ENCODE data around the gene MYRF. TPM values are rescaled to one million over a fixed set of nuclear protein-coding genes. Genes with fewer than 3 reads are reported as not detected.
A peak's percentile ranks its signal among the peaks of the same experiment; 100 is the strongest.

Gene MYRF
- total RNA-seq, 4 donors from 2014 or later: 0.11 to 0.83 (median 0.27) TPM; not detected in 1

GRCh38 chr11:61782299-61782698 is 29.9 kb downstream of the MYRF start:
- 92 to 97% methylated on average over 3 of the region's 3 CpGs for WGBS, 2 donors
- Histone ChIP-seq H3K9me3 (no peaks in the 10 kb centered on the region), H3K36me3 (peaks cover 8 to 14% of the 10 kb centered on the region in 2 donors), H3K27me3 (no peaks in the 10 kb centered on the region), H3K4me3 (replicated peaks in 1 of 3) (no peak overlapping the region), H3K4me1 (peaks cover 4 to 5% of the 10 kb centered on the region in 2 donors), H3K27ac (no peak overlapping the region)
- intact Hi-C loops (cut with DNase I): no loop called here
- DNase-seq: no peak
- no peak for TF ChIP-seq POLR2A (IDR thresholded peaks at IDR 0.05)
- TF ChIP-seq, protein P1, sequence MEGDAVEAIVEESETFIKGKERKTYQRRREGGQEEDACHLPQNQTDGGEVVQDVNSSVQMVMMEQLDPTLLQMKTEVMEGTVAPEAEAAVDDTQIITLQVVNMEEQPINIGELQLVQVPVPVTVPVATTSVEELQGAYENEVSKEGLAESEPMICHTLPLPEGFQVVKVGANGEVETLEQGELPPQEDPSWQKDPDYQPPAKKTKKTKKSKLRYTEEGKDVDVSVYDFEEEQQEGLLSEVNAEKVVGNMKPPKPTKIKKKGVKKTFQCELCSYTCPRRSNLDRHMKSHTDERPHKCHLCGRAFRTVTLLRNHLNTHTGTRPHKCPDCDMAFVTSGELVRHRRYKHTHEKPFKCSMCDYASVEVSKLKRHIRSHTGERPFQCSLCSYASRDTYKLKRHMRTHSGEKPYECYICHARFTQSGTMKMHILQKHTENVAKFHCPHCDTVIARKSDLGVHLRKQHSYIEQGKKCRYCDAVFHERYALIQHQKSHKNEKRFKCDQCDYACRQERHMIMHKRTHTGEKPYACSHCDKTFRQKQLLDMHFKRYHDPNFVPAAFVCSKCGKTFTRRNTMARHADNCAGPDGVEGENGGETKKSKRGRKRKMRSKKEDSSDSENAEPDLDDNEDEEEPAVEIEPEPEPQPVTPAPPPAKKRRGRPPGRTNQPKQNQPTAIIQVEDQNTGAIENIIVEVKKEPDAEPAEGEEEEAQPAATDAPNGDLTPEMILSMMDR (IDR thresholded peaks at IDR 0.05): no peak

DNA sequence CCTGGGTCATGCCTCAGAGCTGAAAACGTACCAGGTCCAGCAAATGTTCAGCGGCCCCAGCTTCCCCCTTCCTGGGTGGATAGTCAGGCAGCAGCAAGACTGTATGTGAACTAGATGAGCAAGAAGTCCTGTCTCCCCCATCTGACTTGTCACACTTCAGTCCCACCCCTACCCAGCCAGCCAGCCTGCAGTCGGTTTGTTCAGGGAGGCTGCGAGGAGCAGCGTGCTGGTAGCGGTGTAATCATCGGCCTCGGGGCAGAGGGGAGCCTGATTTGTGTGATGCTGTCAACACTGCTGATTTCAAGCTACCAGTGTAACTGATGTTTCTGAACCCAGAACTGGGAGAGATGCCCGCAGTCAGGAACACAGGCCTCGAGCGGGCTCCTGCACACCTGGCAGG is 30.4 kb downstream of the MYRF start:
- Histone ChIP-seq H3K9me3 (no peaks in the 10 kb centered on the region), H3K36me3 (peaks cover 13 to 19% of the 10 kb centered on the region in 2 donors), H3K4me3 (replicated peaks in 1 of 3) (no peak overlapping the region), H3K27ac (no peak overlapping the region), H3K4me1 (no peaks in the 10 kb centered on the region), H3K27me3 (no peaks in the 10 kb centered on the region)
- DNase-seq: no peak
- intact Hi-C loops (cut with DNase I): no loop called here
- TF ChIP-seq POLR2A (IDR thresholded peaks at IDR 0.05): no peak
- TF ChIP-seq, protein P1 (IDR thresholded peaks at IDR 0.05): no peak
- WGBS, 2 donors: 87 to 92% methylated on average over 9 to 11 of the region's 11 CpGs

DNA sequence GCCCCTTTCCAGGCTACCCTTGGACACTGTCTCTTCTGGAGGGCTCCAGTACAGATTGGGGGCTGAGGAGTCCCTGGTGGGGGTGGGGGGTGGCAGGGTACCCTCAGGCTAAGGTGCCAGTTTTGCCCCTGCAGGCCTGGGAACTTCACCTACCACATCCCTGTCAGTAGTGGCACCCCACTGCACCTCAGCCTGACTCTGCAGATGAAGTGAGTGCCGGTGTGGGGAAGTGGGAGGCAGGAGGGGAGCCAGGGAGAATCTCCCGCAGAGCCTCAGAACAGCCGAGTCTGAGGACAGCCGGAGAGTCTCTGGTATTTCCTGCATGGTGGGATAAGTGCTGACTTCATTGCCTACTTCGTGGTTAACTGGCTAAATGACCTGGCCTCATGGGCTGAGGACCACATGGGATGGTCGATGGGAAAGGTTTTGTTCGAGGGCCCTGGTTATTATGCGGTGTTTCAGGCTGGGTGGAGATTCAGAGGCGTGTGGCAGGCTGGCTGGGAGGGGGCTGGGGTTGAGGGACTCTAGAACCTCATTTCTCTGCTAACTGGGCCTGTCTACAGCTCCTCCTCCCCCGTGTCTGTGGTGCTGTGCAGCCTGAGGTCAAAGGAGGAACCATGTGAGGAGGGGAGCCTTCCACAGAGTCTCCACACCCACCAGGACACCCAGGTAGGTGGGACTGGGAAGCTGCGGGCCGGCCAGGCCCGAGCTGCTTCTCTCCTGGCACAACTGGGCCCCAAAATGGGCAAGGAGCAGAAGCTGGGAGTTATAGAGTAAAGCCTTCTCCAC is 31.5 kb downstream of the MYRF start:
- intact Hi-C loops (cut with DNase I): no loop called here
- H3K36me3 ChIP-seq: peaks cover 23 to 30% of the 10 kb centered on the region in 2 donors

GRCh38 chr11:61784506-61784805 is 32.0 kb downstream of the MYRF start:
- Histone ChIP-seq H3K4me1 (no peaks in the 10 kb centered on the region), H3K9me3 (no peaks in the 10 kb centered on the region), H3K36me3 (peaks cover 29 to 36% of the 10 kb centered on the region in 2 donors), H3K27me3 (no peaks in the 10 kb centered on the region), H3K4me3 (replicated peaks in 1 of 3) (no peak overlapping the region), H3K27ac (no peak overlapping the region)
- intact Hi-C loops (cut with DNase I): no loop called here
- DNase-seq: no peak
- WGBS, 2 donors: 90 to 96% methylated on average over 7 of the region's 7 CpGs
- TF ChIP-seq POLR2A (IDR thresholded peaks at IDR 0.05): no peak
- TF ChIP-seq, protein P1 (IDR thresholded peaks at IDR 0.05): no peak

More for the DNA sequence above, 31.5 kb downstream of the MYRF start:
- 74 to 75% methylated on average over 12 of the region's 13 CpGs for WGBS, 2 donors
- Histone ChIP-seq H3K27me3 (no peaks in the 10 kb centered on the region), H3K4me1 (no peaks in the 10 kb centered on the region), H3K9me3 (no peaks in the 10 kb centered on the region), H3K27ac (no peak overlapping the region), H3K4me3 (replicated peaks in 1 of 3) (no peak overlapping the region)
- TF ChIP-seq, protein P1 (IDR thresholded peaks at IDR 0.05): no peak
- TF ChIP-seq POLR2A (IDR thresholded peaks at IDR 0.05): no peak
- no peak for DNase-seq

DNA sequence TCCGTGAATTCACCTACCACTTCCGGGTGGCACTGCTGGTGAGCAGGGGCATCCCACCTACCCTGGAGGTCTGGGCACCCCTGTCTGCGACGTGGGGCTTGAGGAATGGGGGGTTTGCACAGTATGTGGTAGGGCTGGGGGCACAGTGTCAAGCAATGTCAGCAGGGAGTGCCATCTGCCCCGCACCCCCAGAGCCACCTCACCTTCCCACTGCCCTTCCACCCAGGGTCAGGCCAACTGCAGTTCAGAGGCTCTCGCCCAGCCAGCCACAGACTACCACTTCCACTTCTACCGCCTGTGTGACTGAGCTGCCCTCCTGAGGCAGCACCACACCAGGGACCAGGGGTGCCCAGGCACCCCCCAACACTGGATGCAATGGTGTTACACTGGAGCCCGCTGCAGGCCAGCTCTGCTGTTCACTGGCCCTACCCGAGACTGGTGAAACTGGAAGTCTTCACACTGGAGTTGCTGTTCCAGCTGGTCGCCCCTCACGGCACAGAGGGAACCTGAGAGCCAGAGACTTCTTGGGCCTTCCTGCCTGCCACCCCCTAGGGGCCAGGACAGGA is 33.5 kb downstream of the MYRF start:
- TF ChIP-seq POLR2A (IDR thresholded peaks at IDR 0.05): no peak
- TF ChIP-seq, protein P1 (IDR thresholded peaks at IDR 0.05): peak in 2 of 6 experiments; percentile 16 to 21
- intact Hi-C loops (cut with DNase I): no loop called here
- DNase-seq: peak; percentile 69 to 74
- Histone ChIP-seq H3K36me3 (peaks cover 37 to 41% of the 10 kb centered on the region in 2 donors), H3K4me3 (replicated peaks in 1 of 3) (no peak overlapping the region), H3K27ac (peak overlapping the region in 1 of 3 donors; percentile 41), H3K4me1 (peaks cover 0 to under 1% of the 10 kb centered on the region in 2 donors), H3K9me3 (no peaks in the 10 kb centered on the region), H3K27me3 (no peaks in the 10 kb centered on the region)
- 70 to 87% methylated on average over 7 of the region's 11 CpGs for WGBS, 2 donors

All from thyroid gland (tissue), 4 donors.